HCT116 (cell line): ENCODE results near the gene FCGR3A.
"Not testable (repeated sequence)": the region's sequence is repeated elsewhere in the genome, so short reads cannot be mapped to it uniquely, and the experiment has no call there.

Experiments used
- EZH2 ChIP-seq: fragments of 200-600 bp; sonication (generic); IDR thresholded peaks from 2 replicates; pipeline ENCODE4 v1.6.1; 2017; ENCODE audit warnings: antibody characterized with exemption, mixed run types
- ZFX ChIP-seq: fragments of 450-650 bp; IDR thresholded peaks from 2 replicates; pipeline ENCODE4 v1.6.1; 2017

- not testable (repeated sequence) for TF ChIP-seq ZFX, EZH2
These were observed 40.3 kb upstream of the FCGR3A start for GRCh38 chr1:161589920-161590319.
